Activated naive CD4-positive, alpha-beta T cell treated with anti-CD3 and anti-CD28 coated beads, Interleukin-2, amount 10 ng/mL, durations not matched to agents 5 hours and 36 hours (primary cell): ENCODE measurements around the gene PFKL. TPM values are rescaled to one million over a fixed set of nuclear protein-coding genes. Genes with fewer than 3 reads are reported as not detected.

ENCODE experiments used
- total RNA-seq, 2 experiments: library from RNA; stranded (reverse); gene quantifications; one replicate each; pipeline ENCODE4 v1.2.3, GENCODE V29; 2021

The PFKL gene
- 100 to 1,000 TPM; 192 to 195 TPM for total RNA-seq

DNA sequence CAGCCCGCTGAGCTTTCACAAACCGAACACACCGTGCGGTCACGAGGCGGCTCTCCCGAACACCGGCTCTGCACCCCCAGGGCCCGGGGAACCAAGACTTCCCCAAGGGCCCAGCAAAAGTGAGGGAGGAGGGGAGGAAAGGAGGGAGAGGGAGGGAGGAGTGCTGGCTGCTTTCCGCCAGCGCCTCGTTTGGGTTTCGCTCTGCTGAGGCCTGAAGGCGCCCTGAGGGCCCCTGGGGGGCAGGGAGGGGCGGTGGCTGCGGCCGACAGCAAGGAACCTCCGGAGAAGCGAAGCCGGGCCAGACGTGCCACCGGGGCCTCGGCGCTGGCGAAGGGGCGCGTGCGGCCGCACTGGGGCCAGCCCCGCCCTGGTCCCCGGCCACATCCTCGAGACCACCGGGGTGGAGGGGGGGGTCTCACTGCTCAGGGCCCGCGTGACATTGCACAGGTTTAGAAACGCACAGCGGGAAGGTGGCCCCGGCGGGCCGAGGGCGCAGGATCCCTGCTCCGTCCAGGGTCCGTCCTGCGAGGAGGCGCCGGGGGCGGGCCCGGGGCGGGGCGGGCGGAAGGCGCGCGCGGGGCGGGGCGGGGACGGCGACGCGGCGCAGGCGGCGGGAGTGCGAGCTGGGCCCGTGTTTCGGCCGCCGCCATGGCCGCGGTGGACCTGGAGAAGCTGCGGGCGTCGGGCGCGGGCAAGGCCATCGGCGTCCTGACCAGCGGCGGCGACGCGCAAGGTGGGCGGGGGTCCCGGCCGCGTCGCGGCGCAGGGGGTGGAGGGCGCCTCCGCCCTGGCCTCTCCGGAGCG lies at the start of gene PFKL:
PFKL (plus strand) TSS at position 596 of the 804 bp plus-strand sequence; CDS start at position 649, 53 bp downstream.

DNA sequence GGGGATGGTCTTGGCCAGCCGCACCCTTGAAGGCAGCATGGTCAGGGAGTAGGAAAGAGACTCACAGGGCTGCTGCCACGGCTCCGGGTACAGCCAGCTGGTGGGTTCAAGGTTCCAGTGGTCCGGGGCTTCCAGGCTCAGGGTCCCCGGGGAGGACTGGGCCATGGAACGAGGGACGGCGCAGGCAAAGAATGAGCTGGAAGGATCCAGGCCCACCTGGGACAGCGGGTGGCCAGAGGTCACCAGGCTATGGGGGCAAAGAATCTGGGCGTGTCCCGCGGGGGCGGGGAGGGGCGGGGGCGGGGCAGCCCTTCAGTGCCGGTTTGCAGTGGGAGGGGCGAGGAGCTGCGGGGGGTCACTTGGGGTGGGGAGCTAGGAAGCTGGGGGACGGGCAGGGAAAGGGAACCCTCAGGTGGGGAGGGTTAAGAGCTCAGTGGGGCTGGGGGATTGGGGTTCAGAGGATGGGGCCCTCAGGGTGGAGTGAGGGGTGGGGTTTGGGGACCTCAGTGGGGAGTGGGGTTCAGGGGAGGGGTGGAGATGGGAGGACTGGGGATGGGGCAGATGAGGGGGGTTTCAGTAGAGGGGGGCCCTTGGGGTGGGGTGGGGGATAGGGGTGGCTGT lies 38.1 kb upstream of the PFKL start, which contains the start of gene DNMT3L:
DNMT3L (minus strand) TSS at position 223 of the 621 bp plus-strand sequence. CDS start 638 bp downstream, outside the sequence.

DNA sequence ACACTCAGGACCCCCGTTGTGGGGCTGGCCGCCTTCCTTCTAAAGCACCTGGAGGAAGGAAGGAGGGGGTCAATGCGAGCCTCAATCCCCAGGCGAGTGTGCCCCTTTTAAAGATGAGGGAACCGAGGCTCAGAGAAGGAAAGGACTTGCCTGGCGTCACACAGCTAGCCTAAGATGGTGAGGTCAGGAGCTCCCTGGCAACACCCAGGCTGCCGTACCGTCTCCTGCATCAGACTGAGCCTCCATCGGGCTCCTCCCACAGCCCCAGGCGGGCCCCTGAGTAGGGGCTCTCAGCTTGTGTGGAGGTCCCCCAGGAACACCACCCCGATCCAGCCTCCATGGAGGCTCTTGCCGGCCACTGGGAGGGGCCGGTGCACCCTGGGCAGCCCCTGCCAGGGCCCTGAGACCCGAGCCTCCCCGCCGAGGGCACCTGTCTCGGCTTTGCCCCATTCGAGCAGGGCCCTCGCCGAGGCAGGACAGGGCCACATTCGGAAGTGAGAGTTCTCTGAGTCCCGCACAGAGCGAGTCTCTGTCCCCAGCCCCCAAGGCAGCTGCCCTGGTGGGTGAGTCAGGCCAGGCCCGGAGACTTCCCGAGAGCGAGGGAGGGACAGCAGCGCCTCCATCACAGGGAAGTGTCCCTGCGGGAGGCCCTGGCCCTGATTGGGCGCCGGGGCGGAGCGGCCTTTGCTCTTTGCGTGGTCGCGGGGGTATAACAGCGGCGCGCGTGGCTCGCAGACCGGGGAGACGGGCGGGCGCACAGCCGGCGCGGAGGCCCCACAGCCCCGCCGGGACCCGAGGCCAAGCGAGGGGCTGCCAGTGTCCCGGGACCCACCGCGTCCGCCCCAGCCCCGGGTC lies 14.5 kb upstream of the PFKL start, which contains the start of gene AIRE:
AIRE (plus strand) TSS at position 739 of the 855 bp plus-strand sequence. CDS start 131 bp downstream, outside the sequence.

DNA sequence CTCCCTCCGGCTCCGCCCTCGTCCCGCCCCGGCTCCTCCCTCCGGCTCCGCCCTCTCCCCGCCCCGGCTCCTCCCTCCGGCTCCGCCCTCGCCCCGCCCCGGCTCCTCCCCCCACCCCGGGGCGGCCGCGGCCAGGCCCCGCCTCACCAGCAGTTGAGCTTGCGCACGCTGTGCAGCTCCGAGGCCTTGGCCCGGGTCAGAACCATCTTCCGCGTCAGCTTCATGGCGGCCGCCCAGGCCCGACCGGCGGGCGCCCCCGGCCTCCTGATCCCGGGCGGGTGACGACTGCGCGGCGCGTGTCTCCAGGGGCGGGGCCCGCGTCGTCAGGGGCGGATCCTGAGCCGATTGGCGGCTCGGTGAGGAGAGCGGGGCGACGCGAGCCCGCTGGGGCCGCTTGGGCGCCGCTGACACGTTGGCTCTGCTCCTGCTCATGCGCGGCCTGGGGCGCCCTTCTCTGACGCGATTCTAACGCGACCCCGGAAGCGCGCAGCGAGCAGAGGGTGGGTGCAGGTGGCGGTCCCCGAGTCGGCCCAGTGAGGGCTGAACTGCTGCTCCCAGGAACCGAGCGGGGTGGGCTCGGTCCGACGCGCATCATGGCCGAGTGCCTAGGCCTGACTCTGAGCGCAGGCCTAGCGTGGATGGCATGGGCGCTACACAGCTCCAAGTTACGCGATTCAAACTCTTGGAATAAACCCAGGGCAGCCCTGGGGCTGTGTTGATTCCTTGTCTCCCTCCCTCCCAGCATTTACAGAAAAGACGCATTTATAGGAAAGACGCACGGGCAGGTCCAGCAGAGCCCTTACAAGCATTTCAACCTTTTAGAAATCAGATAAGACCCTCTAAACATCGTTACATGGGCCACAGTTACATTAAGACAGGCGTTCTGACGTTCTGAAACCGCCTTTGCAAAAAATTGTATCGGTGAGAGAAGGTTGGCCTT lies 39.4 kb downstream of the PFKL start, which contains the start of gene CFAP410:
CFAP410 (minus strand) TSS at position 420 of the 940 bp plus-strand sequence; CDS start at position 224, 196 bp downstream.

DNA sequence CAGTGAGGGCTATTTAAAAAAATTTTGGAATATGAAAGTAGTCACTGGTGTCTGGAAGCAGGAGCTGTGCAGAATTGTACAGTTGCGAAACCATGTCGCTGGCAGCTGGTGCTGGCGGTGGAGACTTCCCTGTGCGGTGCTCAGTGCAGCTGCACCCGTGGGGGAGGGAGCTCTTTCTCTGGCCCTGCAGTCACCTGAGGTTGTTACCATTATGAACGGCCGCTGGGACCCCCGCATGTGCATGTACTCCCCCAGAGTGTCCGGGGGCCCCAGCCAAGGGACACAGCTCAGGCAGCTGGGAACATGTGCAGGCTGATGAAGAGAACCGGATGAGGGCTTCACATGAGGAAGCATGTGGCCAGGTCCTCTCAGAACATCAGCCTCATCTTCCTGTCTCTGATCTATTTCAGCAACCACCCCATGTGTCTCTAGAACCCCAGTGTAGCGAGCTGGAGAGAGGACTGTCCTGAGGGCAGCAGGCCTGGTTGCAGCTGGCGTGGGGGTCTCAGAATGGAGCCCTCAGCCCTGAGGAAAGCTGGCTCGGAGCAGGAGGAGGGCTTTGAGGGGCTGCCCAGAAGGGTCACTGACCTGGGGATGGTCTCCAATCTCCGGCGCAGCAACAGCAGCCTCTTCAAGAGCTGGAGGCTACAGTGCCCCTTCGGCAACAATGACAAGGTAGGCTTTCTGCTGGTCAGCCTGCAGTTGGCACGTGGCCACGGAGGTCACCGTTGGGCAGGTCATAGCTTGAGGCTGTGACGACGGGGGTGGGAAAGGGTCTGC lies 53.5 kb downstream of the PFKL start, which contains the start of gene TRPM2:
TRPM2 (plus strand) TSS at position 431 of the 780 bp plus-strand sequence; CDS start at position 511, 80 bp downstream.

Other genes with a start within 250 kb of the PFKL start
- 10 to 100 TPM; 19.0 to 21.6 TPM for gene PWP2, start 192.7 kb upstream of the PFKL start, total RNA-seq
- gene GATD3, start 166.4 kb upstream of the PFKL start, total RNA-seq = 10 to 100 TPM; 44.7 to 52.6 TPM
- 1 to 10 TPM; 5.0 to 5.5 TPM for gene ICOSLG, start 59.1 kb upstream of the PFKL start, total RNA-seq
- not detected for gene DNMT3L, start 38.2 kb upstream of the PFKL start, total RNA-seq
- not detected for gene AIRE, start 14.2 kb upstream of the PFKL start, total RNA-seq
- 10 to 100 TPM; 18.6 to 18.8 TPM for gene CFAP410, start 39.3 kb downstream of the PFKL start, total RNA-seq
- 10 to 100 TPM; 37.3 to 37.7 TPM for gene TRPM2, start 53.6 kb downstream of the PFKL start, total RNA-seq
- gene LRRC3, start 155.5 kb downstream of the PFKL start, total RNA-seq = 1 to 10 TPM; 4.0 to 4.2 TPM
- gene KRTAP10-1, start 240.1 kb downstream of the PFKL start, total RNA-seq = not detected